ENCODE measurements around the gene SHANK3.

SHANK3 gene

GRCh38 chr22:50700387-50701075 is 27.9 kb downstream of the SHANK3 start:
- DNase-seq, result no peak

- DNase-seq, result no peak
Observed at GRCh38 chr22:50701076-50701419, 28.4 kb downstream of the SHANK3 start.

GRCh38 chr22:50701428-50702154 is 29.0 kb downstream of the SHANK3 start:
- DNase-seq, result no peak

GRCh38 chr22:50702261-50702671 is 29.6 kb downstream of the SHANK3 start:
- no peak for DNase-seq

GRCh38 chr22:50702821-50703725 is 30.4 kb downstream of the SHANK3 start:
- no peak for DNase-seq

- DNase-seq, result no peak
Observed at GRCh38 chr22:50703726-50704509, 31.3 kb downstream of the SHANK3 start.

- no peak for DNase-seq
Observed at GRCh38 chr22:50704510-50705218, 32.0 kb downstream of the SHANK3 start.

- no peak for DNase-seq
Observed at GRCh38 chr22:50705219-50705691, 32.6 kb downstream of the SHANK3 start.

- no peak for DNase-seq
Observed at GRCh38 chr22:50705851-50706351, 33.3 kb downstream of the SHANK3 start.

- DNase-seq, result no peak
Observed at GRCh38 chr22:50706481-50707125, 34.0 kb downstream of the SHANK3 start.

GRCh38 chr22:50708474-50708873 is 35.9 kb downstream of the SHANK3 start:
- DNase-seq, result no peak

GRCh38 chr22:50708996-50709395 is 36.4 kb downstream of the SHANK3 start:
- no peak for DNase-seq

- no peak for DNase-seq
Observed at GRCh38 chr22:50710221-50710620, 37.6 kb downstream of the SHANK3 start.

- DNase-seq, result no peak
Observed at GRCh38 chr22:50710886-50711285, 38.3 kb downstream of the SHANK3 start.

GRCh38 chr22:50711446-50712340 is 39.1 kb downstream of the SHANK3 start:
- DNase-seq, result no peak

- DNase-seq, result no peak
Observed at GRCh38 chr22:50712341-50713007, 39.9 kb downstream of the SHANK3 start.

GRCh38 chr22:50713008-50713385 is 40.4 kb downstream of the SHANK3 start:
- no peak for DNase-seq

- DNase-seq, result no peak
Observed at GRCh38 chr22:50713571-50714056, 41.0 kb downstream of the SHANK3 start.

- no peak for DNase-seq
Observed at GRCh38 chr22:50714150-50714549, 41.5 kb downstream of the SHANK3 start.
